Stomach (tissue), 9 donors: ENCODE results near the gene CHRNA10. TPM values are rescaled to one million over a fixed set of nuclear protein-coding genes. Genes with fewer than 3 reads are reported as not detected.

Source experiments
- DNase-seq, 2 donors: peaks; one replicate each; pipeline versions ENCODE4 v3.0.0 to v3.0.0-alpha.2; 2013 to 2019
- H3K27ac ChIP-seq, 5 donors: fragments of 200-600 bp in 4 of 5; sonication (generic) in 4 of 5; one replicate each; pipeline ENCODE4 v1.5.1; 2013 to 2019; ENCODE audit warnings: mild to moderate bottlenecking in 1 of 5, moderate library complexity in 1 of 5
- H3K27me3 ChIP-seq, 3 donors: fragments of 200-600 bp; sonication (generic); one replicate each; pipeline ENCODE4 v1.5.1; 2017 to 2019; ENCODE audit warnings: mixed run types in 1 of 3
- H3K36me3 ChIP-seq, 4 donors: fragments of 200-600 bp; sonication (generic); 1 replicate in 3 of 4; 2 replicates in 1 of 4; pipeline ENCODE4 v1.5.1; 2016 to 2019
- H3K4me1 ChIP-seq, 4 donors: fragments of 200-600 bp; sonication (generic); one replicate each; pipeline ENCODE4 v1.5.1; 2016 to 2019
- H3K4me3 ChIP-seq, 4 donors: fragments of 200-600 bp; sonication (generic) in 3 of 4; one replicate each; pipeline ENCODE4 v1.5.1; 2016 to 2019; ENCODE audit warnings: mild to moderate bottlenecking in 1 of 4
- H3K9me3 ChIP-seq, 4 donors: fragments of 200-600 bp; sonication (generic); one replicate each; pipeline ENCODE4 v1.5.1; 2016 to 2019
- CTCF ChIP-seq, 7 experiments: fragments of 450-650 bp in 4 of 7; fragments of 200-600 bp in 3 of 7; sonication (generic) in 3 of 7; IDR thresholded peaks; one replicate each; pipeline ENCODE4 v1.5.1; 2016 to 2019; ENCODE audit warnings: antibody characterized with exemption in 7 of 7, control low read depth in 2 of 7, mild to moderate bottlenecking in 1 of 7
- EP300 ChIP-seq: sonication (generic); formaldehyde crosslinking; IDR thresholded peaks from one replicate; pipeline ENCODE4 v1.6.1; 2017; ENCODE audit warnings: antibody characterized with exemption
- POLR2A ChIP-seq, 4 donors: fragments of 450-650 bp; IDR thresholded peaks; one replicate each; pipeline ENCODE4 v1.6.1; 2016; ENCODE audit warnings: antibody characterized with exemption in 4 of 4, control low read depth in 2 of 4, mild to moderate bottlenecking in 1 of 4, moderate library complexity in 1 of 4
- POLR2AphosphoS5 ChIP-seq, 3 donors: sonication (generic); formaldehyde crosslinking; IDR thresholded peaks; one replicate each; pipeline ENCODE4 v1.6.1; 2016; ENCODE audit warnings: antibody characterized with exemption in 3 of 3
- WGBS, 5 donors: extraction: QIAGEN DNeasy Blood & Tissue Kit in 3 of 5; methylation state at CpG; one replicate each; pipeline versions ENCODE4 v1.1.5 to v1.1.7; 2013 to 2018; 5-methylcytosine and 5-hydroxymethylcytosine counted together
- intact Hi-C: fragments of 100-400 bp; cut with DNase I; formaldehyde crosslinking; loops from one replicate; pipeline ENCODE4 v1.15.1; 2023; ENCODE audit warnings: low total_unique reads
- polyA plus RNA-seq, 3 donors: library from polyadenylated mRNA; stranded (reverse); fragments of 200-250 nt; gene quantifications; one replicate each; pipeline ENCODE4 v1.2.3, GENCODE V29; 2013
- total RNA-seq, 5 donors: library from RNA; depleted of rRNA; stranded (reverse); fragments of >200 nt; gene quantifications; one replicate each; pipeline versions ENCODE4 v1.1.0 to v1.2.3, GENCODE V29; 2014 to 2016
- donor health status: healthy with polysubstance abuse.
- donor health status: Bipolar disorder and iron deficiency.
- donor health status: healthy.

The CHRNA10 gene
- total and polyA plus RNA-seq, 8 donors, result 0.18 to 22.6 (median 1.1) TPM; not detected in 2

GRCh38 chr11:3641701-3642070 lies 29.5 kb downstream of the CHRNA10 start, which contains the start of gene ART5:
ART5 (minus strand) TSS chr11:3641992; CDS start chr11:3641862, 130 bp downstream.
- H3K27me3 ChIP-seq, result peaks cover 0 to 20% (median 4%) of the 10 kb centered on the region in 3 donors
- intact Hi-C loops, result no loop called here
- no peak for DNase-seq

GRCh38 chr11:3641191-3641590 lies 30.0 kb downstream of the CHRNA10 start:
- no peak overlapping the region for H3K4me3 ChIP-seq
- DNase-seq, result no peak
- TF ChIP-seq EP300, result no peak
- no peak for TF ChIP-seq POLR2A (IDR thresholded peaks at IDR 0.05)
- no peak for TF ChIP-seq POLR2AphosphoS5 (IDR thresholded peaks at IDR 0.05)
- no peak for TF ChIP-seq CTCF (IDR thresholded peaks at IDR 0.05)
- intact Hi-C loops, result no loop called here
- no peaks in the 10 kb centered on the region for H3K36me3 ChIP-seq
- H3K4me1 ChIP-seq, result peaks cover 11 to 21% (median 18%) of the 10 kb centered on the region in 4 donors
- H3K27ac ChIP-seq, result no peak overlapping the region
- WGBS, 5 donors, result 45 to 59% (median 52%) methylated on average over 8 of the region's 8 CpGs
- H3K27me3 ChIP-seq, result peaks cover 0 to 20% (median 4%) of the 10 kb centered on the region in 3 donors
- no peaks in the 10 kb centered on the region for H3K9me3 ChIP-seq

More at GRCh38 chr11:3641701-3642070, 29.5 kb downstream of the CHRNA10 start, which contains the start of gene ART5:
- Histone ChIP-seq H3K27ac (peak within 1 kb of the TSS in 3 of 5 donors; percentile 17 to 63 (median 34)), H3K9me3 (no peaks in the 10 kb centered on the region), H3K4me1 (peaks cover 11 to 21% (median 18%) of the 10 kb centered on the region in 4 donors), H3K36me3 (no peaks in the 10 kb centered on the region), H3K4me3 (peak within 1 kb of the TSS; percentile 47 to 64 (median 54))
- TF ChIP-seq POLR2A (IDR thresholded peaks at IDR 0.05) (no peak), POLR2AphosphoS5 (IDR thresholded peaks at IDR 0.05) (no peak), EP300 (no peak), CTCF (IDR thresholded peaks at IDR 0.05) (no peak)
- 7 to 19% (median 13%) methylated on average over 15 to 21 of the region's 21 CpGs for WGBS, 5 donors

GRCh38 chr11:3639841-3640240 lies 31.3 kb downstream of the CHRNA10 start:
- WGBS, 5 donors, result 93 to 97% (median 96%) methylated on average over 8 to 14 of the region's 14 CpGs

GRCh38 chr11:3638513-3638912 lies 32.7 kb downstream of the CHRNA10 start:
- intact Hi-C loops, result no loop called here
- Histone ChIP-seq H3K9me3 (no peaks in the 10 kb centered on the region), H3K27ac (no peak overlapping the region), H3K4me3 (no peak overlapping the region), H3K4me1 (peaks cover 11 to 20% (median 17%) of the 10 kb centered on the region in 4 donors), H3K27me3 (peaks cover 0 to 20% (median 0%) of the 10 kb centered on the region in 3 donors), H3K36me3 (no peaks in the 10 kb centered on the region)
- 83 to 90% (median 87%) methylated on average over 5 of the region's 5 CpGs for WGBS, 5 donors
- no peak for DNase-seq
- no peak for TF ChIP-seq CTCF (IDR thresholded peaks at IDR 0.05)
- TF ChIP-seq EP300, result no peak
- no peak for TF ChIP-seq POLR2AphosphoS5 (IDR thresholded peaks at IDR 0.05)
- no peak for TF ChIP-seq POLR2A (IDR thresholded peaks at IDR 0.05)

More at GRCh38 chr11:3639841-3640240, 31.3 kb downstream of the CHRNA10 start:
- Histone ChIP-seq H3K4me3 (no peak overlapping the region), H3K4me1 (peaks cover 11 to 21% (median 18%) of the 10 kb centered on the region in 4 donors), H3K9me3 (no peaks in the 10 kb centered on the region), H3K36me3 (no peaks in the 10 kb centered on the region), H3K27ac (no peak overlapping the region), H3K27me3 (peaks cover 0 to 20% (median 0%) of the 10 kb centered on the region in 3 donors)
- intact Hi-C loops, result no loop called here
- no peak for TF ChIP-seq POLR2AphosphoS5 (IDR thresholded peaks at IDR 0.05)
- TF ChIP-seq CTCF (IDR thresholded peaks at IDR 0.05), result no peak
- no peak for TF ChIP-seq EP300
- TF ChIP-seq POLR2A (IDR thresholded peaks at IDR 0.05), result no peak
- no peak for DNase-seq
